Sigmoid colon (tissue), 7 donors: ENCODE data around the gene ITPK1. TPM values are rescaled to one million over a fixed set of nuclear protein-coding genes. Genes with fewer than 3 reads are reported as not detected.

Source experiments
- DNase-seq: peaks from one replicate; pipeline ENCODE4 v3.0.0-alpha.2; 2019
- H3K27ac ChIP-seq, 4 donors: fragments of 200-600 bp; sonication (generic); one replicate each; pipeline ENCODE4 v1.5.1; 2016 to 2019; ENCODE audit warnings: mild to moderate bottlenecking in 1 of 4
- H3K27me3 ChIP-seq, 3 donors: fragments of 200-600 bp; sonication (generic); one replicate each; pipeline ENCODE4 v1.5.1; 2019; ENCODE audit warnings: mild to moderate bottlenecking in 1 of 3
- H3K36me3 ChIP-seq, 4 donors: fragments of 200-600 bp; sonication (generic); one replicate each; pipeline ENCODE4 v1.5.1; 2016 to 2019
- H3K4me1 ChIP-seq, 4 donors: fragments of 200-600 bp; sonication (generic); one replicate each; pipeline ENCODE4 v1.5.1; 2017 to 2019
- H3K4me3 ChIP-seq, 4 donors: fragments of 200-600 bp; sonication (generic); one replicate each; pipeline ENCODE4 v1.5.1; 2017 to 2019; ENCODE audit warnings: mild to moderate bottlenecking in 2 of 4, moderate library complexity in 1 of 4
- H3K9me3 ChIP-seq, 4 donors: fragments of 200-600 bp in 3 of 4; sonication (generic) in 3 of 4; one replicate each; pipeline versions ENCODE4 v1.5.1 to v1.6.1; 2013 to 2019
- EP300 ChIP-seq, 4 donors: sonication (generic); formaldehyde crosslinking; IDR thresholded peaks; one replicate each; pipeline ENCODE4 v1.6.1; 2017; ENCODE audit warnings: antibody characterized with exemption in 4 of 4
- POLR2A ChIP-seq, 2 donors: fragments of 450-650 bp; IDR thresholded peaks; one replicate each; pipeline ENCODE4 v1.6.1; 2016; ENCODE audit warnings: antibody characterized with exemption in 2 of 2, mild to moderate bottlenecking in 2 of 2, moderate library complexity in 2 of 2
- POLR2AphosphoS5 ChIP-seq, 4 donors: sonication (generic); formaldehyde crosslinking; IDR thresholded peaks; one replicate each; pipeline ENCODE4 v1.6.1; 2017; ENCODE audit warnings: antibody characterized with exemption in 4 of 4
- WGBS, 2 donors: extraction: QIAGEN DNeasy Blood & Tissue Kit; methylation state at CpG; one replicate each; pipeline ENCODE4 v1.1.7; 2013; 5-methylcytosine and 5-hydroxymethylcytosine counted together
- intact Hi-C: fragments of 100-400 bp; cut with DNase I; formaldehyde crosslinking; loops from one replicate; pipeline ENCODE4 v1.15.1; 2023
- polyA plus RNA-seq, 3 donors: library from polyadenylated mRNA; stranded (reverse); fragments of 200-250 nt; gene quantifications; one replicate each; pipeline ENCODE4 v1.2.3, GENCODE V29; 2013
- total RNA-seq, 4 donors: library from RNA; depleted of rRNA; stranded (reverse); fragments of >200 nt; gene quantifications; one replicate each; pipeline ENCODE4 v1.1.0, GENCODE V29; 2016
- TF ChIP-seq, protein P1 (sequence below), 4 experiments: fragments of 450-650 bp in 3 of 4; fragments of 200-600 bp in 1 of 4; IDR thresholded peaks; one replicate each; pipeline ENCODE4 v1.5.1; 2016 to 2019; ENCODE audit warnings: antibody characterized with exemption in 4 of 4, mild to moderate bottlenecking in 3 of 4, moderate library complexity in 2 of 4
- donor health status: healthy with polysubstance abuse.
- donor health status: Bipolar disorder and iron deficiency.
- donor health status: healthy.

Gene ITPK1
- total and polyA plus RNA-seq, 7 donors, result 39.8 to 75.4 (median 61.8) TPM

DNA sequence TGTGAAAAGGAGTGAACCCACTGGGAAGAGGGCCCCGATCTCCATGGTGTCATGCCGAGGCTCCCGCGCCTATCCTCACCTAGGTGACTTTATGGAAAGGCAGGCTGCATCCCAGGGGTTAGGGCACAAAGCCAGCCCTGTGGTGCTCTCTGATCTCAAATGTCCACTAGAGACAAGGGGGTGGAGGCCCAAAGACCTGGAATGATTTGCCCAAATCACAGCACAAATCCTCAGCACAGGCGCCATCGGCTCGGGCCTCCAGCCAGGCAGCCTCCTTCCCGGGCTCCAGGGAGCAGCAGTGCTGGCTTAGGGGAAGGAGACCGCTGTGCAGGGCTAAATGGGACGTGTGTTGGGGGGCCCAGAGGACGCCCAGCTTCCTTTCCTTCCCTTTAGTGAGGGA lies 175.2 kb downstream of the ITPK1 start:
- no peak for DNase-seq
- TF ChIP-seq POLR2A (IDR thresholded peaks at IDR 0.05) (no peak), EP300 (IDR thresholded peaks at IDR 0.05) (no peak), POLR2AphosphoS5 (IDR thresholded peaks at IDR 0.05) (no peak)
- TF ChIP-seq, protein P1, sequence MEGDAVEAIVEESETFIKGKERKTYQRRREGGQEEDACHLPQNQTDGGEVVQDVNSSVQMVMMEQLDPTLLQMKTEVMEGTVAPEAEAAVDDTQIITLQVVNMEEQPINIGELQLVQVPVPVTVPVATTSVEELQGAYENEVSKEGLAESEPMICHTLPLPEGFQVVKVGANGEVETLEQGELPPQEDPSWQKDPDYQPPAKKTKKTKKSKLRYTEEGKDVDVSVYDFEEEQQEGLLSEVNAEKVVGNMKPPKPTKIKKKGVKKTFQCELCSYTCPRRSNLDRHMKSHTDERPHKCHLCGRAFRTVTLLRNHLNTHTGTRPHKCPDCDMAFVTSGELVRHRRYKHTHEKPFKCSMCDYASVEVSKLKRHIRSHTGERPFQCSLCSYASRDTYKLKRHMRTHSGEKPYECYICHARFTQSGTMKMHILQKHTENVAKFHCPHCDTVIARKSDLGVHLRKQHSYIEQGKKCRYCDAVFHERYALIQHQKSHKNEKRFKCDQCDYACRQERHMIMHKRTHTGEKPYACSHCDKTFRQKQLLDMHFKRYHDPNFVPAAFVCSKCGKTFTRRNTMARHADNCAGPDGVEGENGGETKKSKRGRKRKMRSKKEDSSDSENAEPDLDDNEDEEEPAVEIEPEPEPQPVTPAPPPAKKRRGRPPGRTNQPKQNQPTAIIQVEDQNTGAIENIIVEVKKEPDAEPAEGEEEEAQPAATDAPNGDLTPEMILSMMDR (IDR thresholded peaks at IDR 0.05), result no peak
- no peak overlapping the region for H3K4me3 ChIP-seq
- peaks cover 4 to 86% (median 30%) of the 10 kb centered on the region in 4 donors for H3K36me3 ChIP-seq
- no peaks in the 10 kb centered on the region for H3K4me1 ChIP-seq
- no peaks in the 10 kb centered on the region for H3K27me3 ChIP-seq
- H3K27ac ChIP-seq, result no peak overlapping the region
- intact Hi-C loops, result no loop called here
- no peaks in the 10 kb centered on the region for H3K9me3 ChIP-seq
- WGBS, 2 donors, result 89% methylated on average over 11 of the region's 11 CpGs

DNA sequence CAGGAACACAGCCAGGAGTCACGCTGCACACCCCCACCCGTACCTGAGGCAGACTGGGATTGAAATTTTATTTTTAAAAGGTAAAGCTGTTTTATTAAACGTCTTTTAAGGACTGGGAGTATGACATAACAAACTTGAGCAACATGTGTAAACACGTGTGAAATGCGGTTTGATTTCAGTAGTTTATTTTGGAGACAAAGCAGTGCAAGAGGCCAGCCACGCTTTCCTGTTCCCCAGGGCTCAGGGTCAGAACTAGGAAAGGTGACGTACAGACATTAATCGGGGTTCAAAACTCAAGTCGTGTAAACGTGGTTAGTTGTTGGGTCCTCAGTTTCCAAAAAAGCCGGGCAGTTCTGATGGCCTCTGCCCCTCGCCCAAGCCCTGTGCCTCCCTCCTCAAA lies 176.0 kb downstream of the ITPK1 start:
- intact Hi-C loops, result no loop called here
- H3K9me3 ChIP-seq, result no peaks in the 10 kb centered on the region
- 90 to 92% methylated on average over 12 of the region's 12 CpGs for WGBS, 2 donors

DNA sequence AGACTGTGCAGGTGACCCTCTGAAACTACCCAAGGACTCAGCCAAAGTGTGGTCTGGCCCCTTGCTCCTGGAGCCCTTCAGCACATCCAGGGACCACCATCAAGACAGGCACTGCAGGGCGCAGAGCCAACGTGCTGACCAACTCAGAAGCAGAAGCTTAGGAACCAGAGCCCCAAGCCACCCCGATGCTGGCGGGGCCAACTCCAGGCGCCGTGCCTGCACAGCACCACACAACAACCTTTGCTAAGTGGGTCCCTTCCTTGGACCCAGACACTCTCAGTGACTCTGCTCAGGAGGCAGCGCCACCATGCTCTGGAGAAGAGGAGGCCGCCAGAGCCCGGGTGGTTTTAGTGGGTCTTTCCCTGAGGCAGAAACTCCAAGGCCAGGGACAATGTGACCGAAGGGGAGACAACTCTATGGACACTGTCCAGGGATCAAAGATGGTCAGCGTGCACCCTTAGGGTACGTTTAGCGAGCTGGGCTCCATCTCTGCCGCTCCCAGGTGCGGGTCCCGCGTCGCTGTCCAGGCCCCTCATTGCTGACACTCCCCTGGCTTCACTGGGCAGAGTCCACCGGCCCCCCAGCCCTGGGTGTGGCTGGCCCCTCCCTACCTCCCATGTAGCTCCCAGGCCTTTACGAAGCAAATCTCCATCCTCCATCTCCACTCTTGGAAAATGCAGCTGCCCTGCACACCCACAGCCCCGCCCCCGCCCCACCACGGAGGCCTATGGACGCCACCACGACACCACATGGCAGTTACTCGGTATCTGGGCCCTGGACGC lies 176.6 kb downstream of the ITPK1 start:
- Histone ChIP-seq H3K4me1 (no peaks in the 10 kb centered on the region), H3K9me3 (no peaks in the 10 kb centered on the region), H3K27me3 (no peaks in the 10 kb centered on the region), H3K36me3 (peaks cover 0 to 74% (median 23%) of the 10 kb centered on the region in 4 donors), H3K4me3 (no peak overlapping the region), H3K27ac (no peak overlapping the region)
- no peak for DNase-seq
- WGBS, 2 donors, result 90 to 92% methylated on average over 27 of the region's 27 CpGs
- intact Hi-C loops, result no loop called here
- no peak for TF ChIP-seq EP300 (IDR thresholded peaks at IDR 0.05)
- TF ChIP-seq, protein P1 (IDR thresholded peaks at IDR 0.05), result no peak
- TF ChIP-seq POLR2A (IDR thresholded peaks at IDR 0.05), result no peak
- TF ChIP-seq POLR2AphosphoS5 (IDR thresholded peaks at IDR 0.05), result no peak

More for the DNA sequence above, 176.0 kb downstream of the ITPK1 start:
- H3K4me3 ChIP-seq, result no peak overlapping the region
- DNase-seq, result no peak
- peaks cover 0 to 80% (median 23%) of the 10 kb centered on the region in 4 donors for H3K36me3 ChIP-seq
- no peak overlapping the region for H3K27ac ChIP-seq
- no peaks in the 10 kb centered on the region for H3K27me3 ChIP-seq
- TF ChIP-seq, protein P1 (IDR thresholded peaks at IDR 0.05), result no peak
- no peak for TF ChIP-seq POLR2A (IDR thresholded peaks at IDR 0.05)
- no peak for TF ChIP-seq POLR2AphosphoS5 (IDR thresholded peaks at IDR 0.05)
- TF ChIP-seq EP300 (IDR thresholded peaks at IDR 0.05), result no peak
- no peaks in the 10 kb centered on the region for H3K4me1 ChIP-seq

DNA sequence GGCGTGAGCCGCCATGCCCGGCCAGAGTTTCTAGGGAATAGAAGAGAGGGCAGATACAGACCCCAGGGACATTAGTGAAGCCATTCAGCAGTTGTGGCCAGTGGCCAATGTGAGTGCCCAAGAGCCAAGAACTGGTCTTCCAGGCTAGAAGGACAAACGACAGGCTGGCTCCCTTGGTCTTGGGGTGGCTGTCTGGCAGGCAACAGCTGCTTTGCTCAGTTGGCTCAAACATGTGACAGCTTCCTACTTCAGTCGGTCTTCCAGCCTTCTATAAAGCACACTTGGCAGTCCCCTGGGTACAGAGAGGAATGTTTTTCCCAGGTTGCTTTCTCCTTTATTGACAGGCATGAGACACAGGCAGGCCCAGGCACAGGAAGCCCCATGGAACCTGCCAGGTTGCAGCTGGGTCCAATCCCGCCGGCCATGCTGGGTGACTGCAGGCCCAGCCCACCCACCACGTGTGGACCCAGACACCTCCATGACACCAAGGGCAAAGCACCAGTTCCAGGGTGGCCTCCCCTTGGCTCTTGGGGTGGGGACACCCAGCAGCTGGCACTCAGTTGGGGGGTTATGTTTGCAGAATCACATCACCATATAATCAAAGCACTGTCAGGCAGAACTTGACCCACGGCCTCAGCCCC lies 177.4 kb downstream of the ITPK1 start:
- Histone ChIP-seq H3K4me1 (no peaks in the 10 kb centered on the region), H3K4me3 (no peak overlapping the region), H3K27me3 (no peaks in the 10 kb centered on the region), H3K9me3 (no peaks in the 10 kb centered on the region), H3K27ac (no peak overlapping the region), H3K36me3 (peaks cover 0 to 67% (median 23%) of the 10 kb centered on the region in 4 donors)
- intact Hi-C loops, result no loop called here
- TF ChIP-seq POLR2A (IDR thresholded peaks at IDR 0.05) (no peak), EP300 (IDR thresholded peaks at IDR 0.05) (no peak), POLR2AphosphoS5 (IDR thresholded peaks at IDR 0.05) (no peak)
- TF ChIP-seq, protein P1 (IDR thresholded peaks at IDR 0.05), result no peak
- 83 to 88% methylated on average over 9 of the region's 9 CpGs for WGBS, 2 donors
- no peak for DNase-seq
